HG03159 (cell line): ENCODE data around the gene UFM1.
"Not testable (repeated sequence)": the region's sequence is repeated elsewhere in the genome, so short reads cannot be mapped to it uniquely, and the experiment has no call there.

Experiments used
- ATAC-seq: cut with Tn5 transposase; IDR thresholded peaks from one replicate; pipeline ENCODE4 v1.9.1; 2021; ENCODE audit warnings: mild to moderate bottlenecking, moderate library complexity; ENCODE audit not compliant: unreplicated experiment

The UFM1 gene

DNA sequence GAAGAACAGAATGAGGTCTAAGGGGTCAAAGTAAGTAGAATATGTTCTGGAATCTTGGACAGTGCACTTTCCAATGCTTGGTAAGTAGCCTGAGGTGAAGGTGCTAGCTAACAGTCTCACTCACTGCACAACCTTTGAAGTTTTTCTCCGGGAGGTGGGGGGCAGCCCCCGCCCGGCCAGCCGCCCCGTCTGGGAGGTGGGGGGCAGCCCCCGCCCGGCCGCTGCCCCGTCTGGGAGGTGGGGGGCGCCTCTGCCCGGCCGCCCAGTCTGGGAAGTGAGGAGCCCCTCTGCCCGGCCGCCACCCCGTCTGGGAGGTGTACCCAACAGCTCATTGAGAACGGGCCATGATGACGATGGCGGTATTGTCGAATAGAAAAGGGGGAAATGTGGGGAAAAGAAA, 14.1 kb downstream of the UFM1 start:
- not testable (repeated sequence) for ATAC-seq

DNA sequence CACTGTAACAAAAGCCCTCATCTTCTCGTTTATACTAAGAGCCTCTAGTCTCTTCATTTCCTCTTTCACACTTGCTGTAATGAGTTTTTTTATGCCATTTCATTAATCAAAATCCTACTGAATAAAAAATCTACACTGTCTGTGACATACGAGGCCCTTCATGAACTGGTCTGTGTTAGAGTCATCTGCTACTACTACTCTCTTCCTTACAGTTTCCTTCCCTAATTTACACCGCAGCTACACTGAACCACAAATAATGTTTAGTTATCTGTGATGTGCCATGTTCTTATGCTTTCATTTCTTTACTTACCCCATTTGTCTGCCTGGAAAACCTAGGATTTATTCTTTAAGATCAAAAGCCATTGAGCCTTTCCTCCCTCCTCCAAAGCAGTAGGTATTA, 16.0 kb downstream of the UFM1 start:
- no peak for ATAC-seq

DNA sequence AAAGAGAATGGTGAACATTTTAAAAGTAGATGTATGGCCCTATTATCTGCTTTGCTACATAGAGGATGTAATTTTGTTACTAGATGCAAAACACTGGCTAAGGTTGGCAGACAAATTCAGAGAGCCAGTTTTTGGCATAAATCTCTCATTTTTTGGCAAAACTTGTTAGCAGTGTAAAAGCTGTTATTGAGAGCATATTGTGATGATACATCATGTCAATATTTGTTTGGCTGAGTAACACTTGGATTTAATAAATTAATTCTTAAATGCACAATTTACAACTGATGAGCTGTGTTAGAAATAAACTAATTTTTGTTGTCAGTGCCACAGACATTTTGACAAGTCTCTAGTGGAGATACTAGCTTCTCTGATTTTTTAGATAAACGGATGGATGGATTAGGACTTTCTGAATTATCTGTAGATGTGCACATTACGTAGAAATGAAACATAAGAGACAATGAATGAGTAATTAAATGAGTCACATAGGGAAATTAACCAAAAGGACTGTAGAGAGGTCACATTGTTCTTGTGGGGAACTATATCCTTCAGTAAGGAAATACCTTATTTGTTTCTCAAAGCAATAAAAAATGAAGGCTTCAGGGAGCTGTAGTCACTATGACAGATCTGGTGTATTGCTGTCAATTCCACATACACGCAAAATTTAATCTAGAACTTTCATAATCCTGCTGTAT, 17.4 kb downstream of the UFM1 start:
- no peak for ATAC-seq

DNA sequence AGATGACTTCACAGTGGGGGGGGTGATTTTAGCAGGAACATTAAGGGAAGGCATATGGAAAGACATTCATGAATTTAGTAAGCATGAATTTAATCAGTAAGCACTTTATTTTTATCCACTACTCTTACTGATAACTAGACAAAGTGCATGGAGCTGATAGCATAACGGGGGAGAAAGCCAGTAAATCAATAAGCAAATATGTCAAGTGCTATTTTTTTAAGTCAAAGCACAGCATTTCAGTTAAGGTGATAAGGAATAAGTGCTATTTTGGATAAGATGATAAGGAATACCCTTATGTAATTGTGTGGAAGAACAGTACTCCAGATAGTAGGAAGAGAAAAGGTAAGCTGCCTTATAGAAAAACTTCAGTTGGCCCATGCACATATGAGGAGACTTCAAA, 19.4 kb downstream of the UFM1 start:
- ATAC-seq: no peak

DNA sequence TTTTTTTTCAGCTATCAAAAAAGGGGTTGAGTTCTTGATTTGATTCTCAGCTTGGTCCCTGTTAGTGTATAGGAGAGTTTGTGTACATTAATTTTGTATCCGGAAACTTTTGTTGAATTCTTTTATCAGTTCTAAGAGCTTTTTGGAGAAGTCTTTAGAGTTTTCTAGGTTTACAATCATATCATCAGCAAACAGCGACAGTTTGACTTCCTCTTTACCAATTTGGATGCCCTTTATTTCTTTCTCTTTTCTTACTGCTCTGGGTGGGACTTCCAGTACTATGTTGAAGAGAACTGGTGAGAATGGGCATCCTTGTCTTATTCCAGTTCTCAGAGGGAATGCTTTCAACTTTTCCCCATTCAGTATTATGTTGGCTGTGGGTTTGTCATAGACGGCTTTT, 20.4 kb downstream of the UFM1 start:
- ATAC-seq: not testable (repeated sequence)

DNA sequence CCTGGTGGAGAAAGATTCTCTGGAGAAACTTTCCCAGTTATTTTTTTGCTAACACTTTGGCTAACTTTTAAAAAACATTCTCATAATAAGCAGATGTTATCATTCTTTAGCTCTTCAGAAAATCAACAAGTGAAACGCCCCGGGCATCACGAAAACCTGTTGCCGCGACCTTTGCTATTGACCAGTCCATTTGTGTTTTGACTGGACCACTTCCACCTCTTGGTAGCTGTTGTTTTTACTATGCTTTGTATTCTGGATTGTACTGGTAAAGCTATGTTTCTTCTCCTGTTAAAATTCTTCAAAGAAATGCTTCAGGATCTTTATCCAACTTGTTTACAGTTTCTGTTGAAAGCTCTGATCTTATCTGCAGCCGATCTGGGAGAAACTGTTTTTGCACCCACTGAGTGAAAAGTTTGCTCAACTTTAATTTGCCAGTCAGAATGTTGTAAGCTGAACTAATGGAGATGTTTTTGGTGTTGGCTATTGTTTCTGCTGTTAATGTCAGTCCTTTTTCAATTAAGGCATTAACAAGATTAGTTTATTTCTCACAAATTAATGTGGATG, 23.3 kb downstream of the UFM1 start:
- no peak for ATAC-seq

DNA sequence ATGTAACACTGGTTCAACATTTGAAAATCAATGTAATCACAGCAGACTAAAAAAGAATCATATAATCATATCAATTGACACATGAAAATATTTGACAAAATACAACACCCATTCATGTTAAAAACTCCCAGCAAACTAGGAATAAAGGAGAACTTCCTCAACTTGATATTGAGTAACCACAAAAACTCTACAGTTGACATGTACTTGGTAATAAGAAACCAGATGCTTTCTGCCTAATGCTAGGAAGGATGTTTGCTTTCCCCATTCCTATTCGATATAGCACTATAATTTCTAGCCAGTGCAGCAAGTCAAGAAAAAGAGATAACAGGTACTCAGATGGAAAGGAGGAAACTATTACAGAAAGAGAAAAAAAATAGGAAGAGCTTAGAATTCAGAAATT, 26.9 kb downstream of the UFM1 start:
- ATAC-seq: no peak

DNA sequence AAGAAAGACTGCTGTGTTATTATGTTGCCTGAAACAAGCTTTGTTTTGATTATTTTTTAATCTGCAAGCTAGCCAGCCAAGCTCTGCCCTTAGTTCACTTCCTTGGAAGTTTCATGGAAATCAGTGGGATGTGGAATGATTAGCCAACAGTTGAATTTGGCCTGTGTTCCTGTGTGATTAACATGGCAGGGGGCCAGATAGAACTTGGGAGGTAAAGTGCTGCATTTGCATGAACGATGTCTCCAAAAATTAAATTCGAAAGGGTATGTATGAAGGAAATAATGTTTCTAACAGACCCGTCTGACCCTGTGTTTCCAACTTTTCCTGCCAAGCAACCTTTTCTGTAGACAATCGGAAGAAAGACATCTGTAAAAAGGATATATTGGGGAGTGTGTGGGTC, 32.2 kb downstream of the UFM1 start:
- ATAC-seq: no peak

DNA sequence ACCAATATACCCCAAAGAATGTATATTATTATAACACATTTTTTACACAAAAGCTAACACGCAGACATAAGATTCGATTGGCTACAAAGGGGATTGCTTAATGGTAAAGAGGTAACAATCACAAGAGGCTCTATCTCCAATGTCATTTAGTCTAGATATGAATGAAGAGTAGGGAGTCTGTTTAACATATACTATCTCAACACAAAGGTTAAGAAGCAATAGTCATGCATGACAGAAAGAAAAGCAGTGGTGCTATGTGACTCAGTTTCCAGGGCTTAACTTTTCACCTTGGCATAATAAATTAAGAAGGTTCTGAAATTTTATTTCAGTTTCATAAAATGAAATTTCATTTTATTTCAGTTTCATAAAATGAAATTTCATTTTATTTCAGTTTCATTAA, 33.3 kb downstream of the UFM1 start:
- no peak for ATAC-seq

DNA sequence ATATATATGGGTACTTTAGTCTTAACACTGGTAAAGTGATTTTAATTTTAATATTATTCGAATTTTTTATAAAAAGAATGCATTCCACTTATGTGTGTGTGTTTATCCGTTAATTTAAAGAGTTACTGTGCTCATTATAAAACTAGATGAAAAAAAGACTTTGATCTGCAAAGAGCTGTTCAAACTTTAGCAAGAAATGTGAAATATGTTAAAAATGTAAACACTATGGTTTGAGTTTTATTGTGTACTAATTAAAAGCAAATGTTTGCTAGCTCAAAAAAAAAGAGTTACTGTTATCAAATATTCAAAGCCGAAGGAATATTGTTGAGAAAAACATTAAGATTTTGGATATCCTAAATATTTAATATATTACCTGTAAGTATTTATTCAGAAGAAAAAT, 34.5 kb downstream of the UFM1 start:
- ATAC-seq: no peak

DNA sequence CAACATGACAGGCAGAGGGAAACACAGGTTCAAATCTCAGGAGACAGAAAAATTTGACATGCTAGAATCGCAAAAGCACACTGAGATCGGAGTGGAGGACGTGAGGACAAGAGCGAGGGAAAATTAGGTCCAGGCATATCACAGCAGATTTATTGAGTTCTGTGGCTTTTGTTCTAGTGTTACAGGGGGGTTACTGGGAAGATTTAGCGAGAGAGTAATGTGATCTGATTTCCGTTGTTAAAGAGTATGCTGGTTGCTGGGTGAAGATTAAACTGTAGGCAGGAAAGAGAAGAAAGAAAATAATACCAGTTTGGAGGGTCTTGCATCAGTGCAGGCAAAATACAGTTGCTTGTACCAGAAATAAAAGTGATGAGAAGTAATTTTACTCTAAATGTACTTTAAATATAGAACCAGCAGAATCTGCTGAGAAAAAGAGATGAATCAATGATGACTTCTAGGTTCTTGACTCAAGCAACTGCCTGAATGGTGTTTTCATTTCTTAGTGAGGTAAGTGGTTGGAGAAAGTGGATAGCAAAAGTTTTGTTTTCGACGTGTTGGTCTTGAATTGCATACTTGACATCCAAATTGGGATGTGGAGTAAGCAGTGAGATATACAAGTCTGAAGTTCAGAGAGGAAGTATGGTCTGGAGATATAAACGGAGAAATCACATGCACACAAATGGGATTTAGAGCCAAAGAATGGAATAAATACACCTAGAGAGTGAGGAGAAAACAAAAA, 35.7 kb downstream of the UFM1 start:
- ATAC-seq: no peak

DNA sequence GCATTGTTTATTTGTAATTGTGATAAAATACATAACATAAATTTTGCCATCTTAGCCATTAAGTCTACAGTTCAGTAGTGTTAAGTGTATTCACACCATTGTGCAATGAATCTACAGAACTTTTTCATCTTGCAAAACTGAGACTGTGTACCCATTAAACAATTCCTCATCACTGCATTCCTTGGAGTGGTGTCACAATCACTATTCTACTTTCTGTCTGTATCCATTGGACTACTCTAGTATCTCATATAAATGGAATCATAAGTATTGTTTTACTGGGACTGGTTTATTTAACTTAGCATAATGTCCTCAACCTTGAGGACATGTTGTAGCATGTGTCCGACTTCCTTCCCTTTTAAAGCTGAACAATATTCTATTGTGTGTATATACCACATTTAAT, 36.8 kb downstream of the UFM1 start:
- no peak for ATAC-seq

DNA sequence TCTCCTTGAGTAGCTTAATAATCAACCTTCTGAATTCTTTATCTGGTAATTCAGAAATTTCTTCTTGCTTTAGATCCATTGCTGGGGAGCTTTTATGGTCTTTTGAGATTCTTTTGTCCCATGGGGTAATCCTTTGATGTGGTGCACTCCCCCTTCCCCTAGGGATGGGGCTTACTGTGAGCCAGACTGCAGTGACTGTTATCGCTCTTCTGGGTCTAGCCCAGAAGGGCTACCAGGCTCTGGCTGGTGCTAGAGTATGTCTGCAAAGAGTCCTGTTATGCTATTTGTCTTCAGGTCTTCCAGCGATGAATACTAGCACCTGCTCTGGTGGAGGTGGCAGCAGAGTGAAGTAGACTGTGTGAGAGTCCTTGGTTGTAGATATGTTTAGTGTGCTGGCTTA, 41.7 kb downstream of the UFM1 start:
- no peak for ATAC-seq

DNA sequence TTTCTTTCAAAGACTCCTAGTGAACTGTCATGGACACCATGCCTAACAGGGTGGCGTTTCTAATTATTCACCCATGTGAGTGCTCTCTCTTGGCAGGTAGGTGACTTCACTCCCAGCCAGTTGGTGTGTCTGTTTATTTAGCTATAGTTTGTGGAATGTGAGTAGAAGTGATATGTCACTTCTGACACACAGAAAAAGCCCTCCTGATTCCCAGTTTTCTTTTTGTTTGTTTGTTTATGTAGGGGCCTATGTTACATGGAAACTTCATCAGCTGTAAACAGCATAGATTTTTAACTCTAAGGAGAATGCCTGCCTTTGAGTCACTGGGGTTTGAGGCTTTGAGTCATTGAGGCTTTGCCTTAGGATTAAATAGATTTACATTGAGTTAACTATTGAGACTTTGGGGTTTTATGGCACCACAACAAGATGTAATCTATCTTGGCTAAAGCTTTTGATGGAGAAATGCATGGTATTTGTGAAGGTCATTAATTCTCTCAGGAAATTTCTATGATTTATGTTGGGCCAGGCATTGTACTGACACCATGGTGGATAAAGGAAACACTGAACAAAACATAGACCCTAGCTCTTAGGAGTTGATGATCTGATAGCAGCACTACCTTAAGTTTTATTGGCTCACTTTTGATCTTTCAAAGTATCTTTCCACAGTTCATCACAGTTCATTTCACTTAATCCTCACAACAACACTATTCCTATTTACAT, 45.3 kb downstream of the UFM1 start:
- ATAC-seq: no peak

DNA sequence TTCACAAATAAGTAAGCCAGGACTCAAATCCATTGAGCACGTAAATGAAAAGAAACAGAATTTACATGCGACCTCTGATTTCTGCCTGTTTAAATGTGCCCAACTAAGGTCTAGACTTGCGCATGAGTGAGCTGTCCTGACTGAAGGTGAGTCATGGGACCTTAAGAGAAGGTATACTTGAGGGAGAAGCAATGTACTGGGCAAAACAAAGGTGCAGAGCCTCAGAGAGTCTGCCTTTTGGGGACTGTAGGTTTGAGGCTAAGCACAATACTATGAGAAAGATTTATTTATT, 45.8 kb downstream of the UFM1 start:
- no peak for ATAC-seq

DNA sequence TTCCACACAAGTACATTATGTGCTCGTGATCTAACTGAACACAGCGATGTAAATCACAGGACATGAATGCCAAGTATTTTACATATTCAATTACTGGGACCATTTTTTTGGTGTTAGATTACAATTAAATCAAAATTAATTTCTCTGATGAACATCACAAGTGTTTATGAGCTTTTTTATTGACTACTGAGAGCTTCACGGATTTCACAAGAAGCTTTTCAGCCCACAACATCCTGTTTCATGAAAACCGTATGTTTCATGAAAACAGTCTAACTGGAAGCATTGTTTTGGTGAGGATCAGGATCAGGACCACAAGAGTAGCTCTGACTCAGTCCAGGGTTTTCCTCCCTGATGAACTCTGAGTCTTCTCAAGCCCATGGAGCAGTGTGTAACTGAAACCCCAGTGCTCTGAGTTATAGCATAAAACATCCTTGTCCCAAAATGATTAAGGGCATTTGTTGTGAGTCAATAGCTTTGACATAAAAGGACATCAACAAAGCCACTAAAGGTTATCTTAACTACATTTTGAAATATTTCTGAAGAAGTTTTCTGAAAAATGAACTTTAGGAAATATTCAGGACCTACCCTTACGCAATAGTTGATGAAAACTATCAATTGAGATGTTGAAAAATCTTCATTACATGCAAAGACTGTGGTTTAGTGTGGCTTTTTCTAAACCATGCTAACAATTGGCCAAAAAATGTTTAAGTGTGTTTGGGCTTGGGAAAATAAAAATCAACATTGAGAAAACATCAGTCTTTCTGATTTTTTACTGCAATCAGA, 49.3 kb downstream of the UFM1 start:
- no peak for ATAC-seq

DNA sequence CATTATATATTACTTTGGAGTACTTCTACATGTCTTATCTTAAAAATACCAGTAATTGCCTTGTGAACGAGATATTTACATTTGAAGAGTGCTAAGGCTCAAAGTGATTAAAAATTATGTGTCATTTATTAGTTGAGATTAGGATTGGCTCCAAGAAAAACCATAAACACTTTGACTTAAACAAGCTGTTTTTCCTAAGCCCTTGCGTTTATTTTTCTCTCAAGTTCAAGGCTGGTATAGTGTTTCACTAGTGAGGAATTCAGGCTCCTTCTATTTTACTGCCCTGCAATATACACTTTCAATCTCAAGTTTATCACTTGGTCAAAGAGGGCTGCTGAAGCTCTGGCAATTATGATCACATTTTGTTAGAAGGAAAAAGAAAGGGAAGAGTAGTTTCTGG, 49.9 kb downstream of the UFM1 start:
- no peak for ATAC-seq

DNA sequence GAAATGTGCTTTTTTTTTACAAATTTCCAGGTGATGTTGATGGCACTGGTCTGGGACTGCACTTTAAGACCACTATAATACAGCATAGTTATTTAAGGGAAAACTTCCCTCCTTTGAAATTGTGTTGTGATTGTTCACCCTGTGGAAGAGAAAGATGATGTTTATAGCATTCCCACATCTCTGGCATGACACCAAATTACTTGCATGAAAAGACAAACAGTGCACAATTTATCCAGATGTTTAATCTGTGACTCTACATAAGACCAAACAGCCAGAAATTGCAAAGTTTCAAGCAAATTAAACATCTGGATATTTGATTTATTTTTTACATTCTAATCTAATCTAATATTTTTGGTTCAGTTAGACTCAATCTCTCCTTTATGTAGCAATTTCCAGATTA, 51.6 kb downstream of the UFM1 start:
- no peak for ATAC-seq

DNA sequence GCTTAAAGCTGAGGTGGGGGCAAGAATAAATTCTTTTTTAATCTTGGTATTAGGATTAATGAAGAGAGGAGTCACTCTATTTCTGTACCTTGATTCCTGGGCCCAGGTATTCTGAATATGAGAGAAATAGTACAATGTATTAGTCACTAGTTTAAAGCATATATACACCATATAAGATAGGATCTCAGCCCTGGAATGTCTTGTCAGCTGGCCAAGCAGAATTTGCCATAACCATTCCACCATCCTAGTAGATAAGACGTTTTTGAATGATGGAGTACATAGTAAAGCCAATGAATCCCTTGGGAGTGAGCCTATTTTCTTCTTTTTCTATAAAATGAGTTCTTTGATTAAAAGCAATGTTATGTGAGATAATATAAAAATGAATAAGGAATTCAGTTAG, 55.6 kb downstream of the UFM1 start:
- no peak for ATAC-seq

DNA sequence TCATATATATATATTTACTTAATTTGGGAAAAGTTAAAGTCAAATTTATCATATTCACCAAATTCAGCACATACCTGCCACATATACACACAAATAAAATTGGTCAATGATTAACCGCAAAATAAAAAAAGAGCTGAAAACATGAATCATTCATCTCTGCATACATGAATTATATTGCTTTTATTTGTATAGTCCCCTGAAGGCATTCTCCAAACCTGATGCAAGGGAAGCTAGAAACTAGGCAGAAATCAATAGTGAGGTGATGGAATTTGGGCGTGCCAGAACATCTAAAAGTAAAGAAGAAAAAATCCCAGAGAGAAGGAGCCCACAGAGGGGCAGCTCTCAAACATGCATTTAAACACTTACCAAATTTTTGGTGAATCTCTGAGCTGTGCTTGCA, 60.1 kb downstream of the UFM1 start:
- ATAC-seq: no peak

DNA sequence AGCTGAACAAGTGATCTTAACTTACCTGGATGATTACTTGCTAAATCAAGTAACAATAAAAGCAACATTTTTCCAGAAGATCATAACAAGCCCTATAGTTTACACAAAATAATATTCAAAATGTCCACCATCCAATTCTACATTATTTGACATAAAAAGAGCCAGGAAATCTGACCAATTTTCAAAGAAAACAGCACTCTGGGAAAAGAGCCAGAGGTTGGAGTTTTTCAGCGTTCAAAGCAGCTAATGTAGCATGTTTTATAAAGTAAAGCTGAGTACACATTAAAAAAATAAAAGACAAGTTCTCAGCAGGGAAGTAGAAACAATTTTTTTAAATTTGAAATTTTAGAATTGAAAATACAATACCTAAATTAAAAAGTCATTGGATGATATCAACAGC, 62.6 kb downstream of the UFM1 start:
- no peak for ATAC-seq
